ENCODE measurements around the gene MAP1B. TPM values are rescaled to one million over a fixed set of nuclear protein-coding genes. Genes with fewer than 3 reads are reported as not detected.

The MAP1B gene
- total and polyA plus RNA-seq, 5 experiments from 2014 or later, result 0.08 to 0.46 (median 0.36) TPM; not detected in 2

GRCh38 chr5:72125271-72125940, 18.1 kb downstream of the MAP1B start:
- Mint-ChIP-seq H3K36me3 (no peaks in the 10 kb centered on the region), H3K9me3 (no peaks in the 10 kb centered on the region), H3K4me3 (no peak overlapping the region), H3K4me1 (no peaks in the 10 kb centered on the region), H3K27ac (no peak overlapping the region), H3K27me3 (peaks cover 21 to 52% (median 31%) of the 10 kb centered on the region in 5 donors)
- DNase-seq (no peak), ATAC-seq (no peak)
- POLR2A ChIA-PET, result no interaction called here

- H3K27ac Mint-ChIP-seq, result no peak overlapping the region
- no peak overlapping the region for H3K4me3 Mint-ChIP-seq
- no peaks in the 10 kb centered on the region for H3K36me3 Mint-ChIP-seq
- H3K4me1 Mint-ChIP-seq, result no peaks in the 10 kb centered on the region
- POLR2A ChIA-PET, result no interaction called here
- H3K27me3 Mint-ChIP-seq, result peaks cover 21 to 52% (median 32%) of the 10 kb centered on the region in 5 donors
- DNase-seq (no peak), ATAC-seq (no peak)
- no peaks in the 10 kb centered on the region for H3K9me3 Mint-ChIP-seq
These were observed 18.8 kb downstream of the MAP1B start for GRCh38 chr5:72125941-72126620.

DNA sequence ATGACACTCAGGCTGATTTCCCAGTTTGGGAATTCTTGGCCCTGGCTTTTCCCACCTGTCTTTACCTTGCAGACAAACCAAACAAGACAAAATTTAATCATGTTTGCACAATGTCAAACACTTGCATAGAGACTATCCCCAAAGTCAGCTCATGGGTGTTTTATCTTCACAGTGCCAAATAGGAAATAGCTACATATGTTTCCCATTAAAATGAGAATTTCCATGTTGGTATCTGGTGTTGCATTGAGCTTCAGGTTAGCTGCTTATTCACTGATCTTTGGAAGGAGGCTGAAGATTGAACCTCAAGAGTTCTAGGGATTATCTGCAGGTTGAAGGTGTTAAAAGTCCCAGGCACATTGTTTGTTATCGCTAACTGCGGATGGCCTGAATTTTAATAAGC, 19.5 kb downstream of the MAP1B start:
- no peak for ATAC-seq
- no peak for DNase-seq
- Mint-ChIP-seq H3K4me3 (no peak overlapping the region), H3K9me3 (no peaks in the 10 kb centered on the region), H3K36me3 (no peaks in the 10 kb centered on the region), H3K27ac (no peak overlapping the region), H3K27me3 (peaks cover 19 to 48% (median 28%) of the 10 kb centered on the region in 5 donors), H3K4me1 (no peaks in the 10 kb centered on the region)
- POLR2A ChIA-PET, result no interaction called here

GRCh38 chr5:72129725-72130124, 22.4 kb downstream of the MAP1B start:
- Mint-ChIP-seq H3K9me3 (no peaks in the 10 kb centered on the region), H3K4me1 (no peaks in the 10 kb centered on the region), H3K27me3 (peaks cover 13 to 40% (median 28%) of the 10 kb centered on the region in 5 donors), H3K36me3 (no peaks in the 10 kb centered on the region), H3K4me3 (no peak overlapping the region), H3K27ac (peak overlapping the region in 1 of 10 donors; percentile 4)
- ATAC-seq (no peak), DNase-seq (no peak)
- POLR2A ChIA-PET, result no interaction called here

GRCh38 chr5:72130351-72130761, 23.1 kb downstream of the MAP1B start:
- POLR2A ChIA-PET, result no interaction called here
- H3K4me3 Mint-ChIP-seq, result no peak overlapping the region
- H3K9me3 Mint-ChIP-seq, result no peaks in the 10 kb centered on the region
- no peak for ATAC-seq
- no peaks in the 10 kb centered on the region for H3K36me3 Mint-ChIP-seq
- H3K27ac Mint-ChIP-seq, result no peak overlapping the region
- peaks cover 8 to 39% (median 26%) of the 10 kb centered on the region in 5 donors for H3K27me3 Mint-ChIP-seq
- H3K4me1 Mint-ChIP-seq, result no peaks in the 10 kb centered on the region
- no peak for DNase-seq

DNA sequence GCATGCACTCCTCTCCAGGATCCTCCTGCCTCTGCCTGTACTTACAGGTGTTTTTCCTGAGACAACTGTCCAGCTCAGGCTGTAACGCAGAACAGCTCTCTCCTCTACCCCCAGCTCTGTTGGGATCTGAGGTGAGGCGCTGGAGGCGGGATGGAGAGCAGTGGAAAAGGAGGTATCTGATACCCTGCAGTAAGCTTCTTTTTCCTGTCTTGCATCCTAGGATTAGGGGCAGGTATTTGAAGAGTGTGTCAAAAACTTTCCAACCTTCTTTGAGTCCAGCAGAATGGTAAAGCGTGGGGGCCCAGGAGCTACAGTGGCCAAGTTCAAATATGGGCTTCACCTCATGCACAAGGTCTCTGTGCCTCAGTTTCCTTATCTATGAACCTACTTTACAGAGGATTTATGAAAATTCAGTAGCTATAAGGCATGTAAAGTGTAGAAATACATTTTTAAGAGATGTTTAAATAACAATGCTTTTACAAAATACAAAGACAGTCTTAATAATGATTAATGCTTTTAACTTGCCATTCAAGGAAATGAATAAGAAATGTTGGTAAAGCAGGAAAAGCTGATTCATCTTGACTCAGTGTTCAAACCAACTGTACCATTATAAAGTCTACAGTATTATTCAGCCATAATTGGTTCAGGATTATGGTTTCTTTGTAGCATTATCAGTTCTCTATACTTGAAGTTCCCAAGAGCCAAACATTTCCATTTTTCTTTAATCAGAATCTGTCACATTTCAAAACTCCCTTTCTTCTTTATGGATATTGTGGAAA, 26.1 kb downstream of the MAP1B start:
- H3K9me3 Mint-ChIP-seq, result no peaks in the 10 kb centered on the region
- ATAC-seq, result no peak
- POLR2A ChIA-PET, result no interaction called here

GRCh38 chr5:72134226-72134899, 27.1 kb downstream of the MAP1B start:
- no peak for DNase-seq
- Mint-ChIP-seq H3K36me3 (no peaks in the 10 kb centered on the region), H3K4me3 (no peak overlapping the region), H3K9me3 (no peaks in the 10 kb centered on the region), H3K4me1 (peaks cover 2 to 5% (median 3%) of the 10 kb centered on the region in 4 donors), H3K27me3 (peaks cover 4 to 29% (median 15%) of the 10 kb centered on the region in 5 donors), H3K27ac (no peak overlapping the region)
- ATAC-seq, result no peak
- POLR2A ChIA-PET, result no interaction called here

More for the DNA sequence above, 26.1 kb downstream of the MAP1B start:
- Mint-ChIP-seq H3K27me3 (peaks cover 4 to 32% (median 15%) of the 10 kb centered on the region in 5 donors), H3K36me3 (no peaks in the 10 kb centered on the region), H3K4me1 (no peaks in the 10 kb centered on the region), H3K27ac (no peak overlapping the region), H3K4me3 (no peak overlapping the region)
- no peak for DNase-seq

DNA sequence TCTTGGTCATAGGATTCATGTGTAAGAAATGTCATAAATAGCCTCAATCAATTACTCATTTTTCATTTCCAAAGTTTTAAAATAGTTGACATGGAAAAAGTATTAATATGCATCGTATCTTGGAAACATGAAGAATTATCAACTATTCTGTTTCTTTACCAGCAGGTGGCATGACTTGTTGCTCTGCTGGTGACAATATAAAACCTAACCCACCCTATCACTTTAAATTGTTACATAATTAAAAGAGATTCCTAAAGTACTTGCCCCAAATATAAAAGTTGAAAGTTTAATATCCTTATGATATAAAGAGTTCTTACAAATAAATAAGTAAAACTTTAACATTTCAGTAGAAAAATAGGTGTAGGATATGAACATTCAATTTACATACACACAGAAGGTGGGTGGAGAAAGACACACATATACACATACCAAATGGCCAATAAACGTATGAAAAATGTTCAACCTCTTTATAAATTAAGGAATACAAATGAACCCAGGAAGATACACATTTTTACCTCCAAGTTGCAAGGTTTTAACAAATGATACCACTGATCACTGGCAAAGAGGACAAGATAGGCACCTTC, 30.6 kb downstream of the MAP1B start:
- Mint-ChIP-seq H3K27ac (no peak overlapping the region), H3K4me3 (no peak overlapping the region), H3K27me3 (peaks cover 5 to 30% (median 21%) of the 10 kb centered on the region in 5 donors), H3K4me1 (peaks cover 2 to 5% (median 3%) of the 10 kb centered on the region in 4 donors), H3K36me3 (no peaks in the 10 kb centered on the region), H3K9me3 (no peaks in the 10 kb centered on the region)
- POLR2A ChIA-PET, result no interaction called here
- DNase-seq, result peak in 3 of 10 donors; percentile 21 to 38 (median 28)
- ATAC-seq, result no peak

GRCh38 chr5:72138943-72139521, 31.8 kb downstream of the MAP1B start:
- ATAC-seq (peak in 1 of 2 donors; percentile 10), DNase-seq (no peak)
- Mint-ChIP-seq H3K27ac (peak overlapping the region in 1 of 10 donors; percentile 1), H3K27me3 (peaks cover 5 to 32% (median 14%) of the 10 kb centered on the region in 5 donors), H3K36me3 (no peaks in the 10 kb centered on the region), H3K4me3 (no peak overlapping the region), H3K9me3 (no peaks in the 10 kb centered on the region), H3K4me1 (peaks cover 2 to 5% (median 3%) of the 10 kb centered on the region in 4 donors)
- POLR2A ChIA-PET, result no interaction called here

- H3K9me3 Mint-ChIP-seq, result no peaks in the 10 kb centered on the region
- no peak overlapping the region for H3K4me3 Mint-ChIP-seq
- DNase-seq (no peak), ATAC-seq (no peak)
- no peaks in the 10 kb centered on the region for H3K36me3 Mint-ChIP-seq
- POLR2A ChIA-PET, result no interaction called here
- H3K27me3 Mint-ChIP-seq, result peaks cover 5 to 24% (median 11%) of the 10 kb centered on the region in 5 donors
- no peak overlapping the region for H3K27ac Mint-ChIP-seq
- peaks cover 2 to 5% (median 3%) of the 10 kb centered on the region in 4 donors for H3K4me1 Mint-ChIP-seq
These were observed 33.4 kb downstream of the MAP1B start for GRCh38 chr5:72140711-72141110.

- Mint-ChIP-seq H3K4me1 (peaks cover 2 to 5% (median 3%) of the 10 kb centered on the region in 4 donors), H3K36me3 (no peaks in the 10 kb centered on the region), H3K9me3 (no peaks in the 10 kb centered on the region), H3K27me3 (peaks cover 5 to 22% (median 10%) of the 10 kb centered on the region in 5 donors), H3K4me3 (no peak overlapping the region), H3K27ac (no peak overlapping the region)
- ATAC-seq (no peak), DNase-seq (no peak)
- POLR2A ChIA-PET, result no interaction called here
These were observed 34.4 kb downstream of the MAP1B start for GRCh38 chr5:72141440-72142355.

Measured in naive thymus-derived CD8-positive, alpha-beta T cell (primary cell).